Parathyroid adenoma (tissue), 2 donors: ENCODE measurements around the gene DNASE1L3.

Source experiments
- H2AFZ ChIP-seq: fragments of 300-600 bp; sonication (generic); one replicate; pipeline ENCODE4 v1.7.0; 2017; ENCODE audit warnings: antibody characterized with exemption, mild to moderate bottlenecking
- H3K27ac ChIP-seq: fragments of 300-600 bp; sonication (generic); one replicate; pipeline ENCODE4 v1.7.0; 2017
- H3K27me3 ChIP-seq: fragments of 300-600 bp; sonication (generic); one replicate; pipeline ENCODE4 v1.7.0; 2017; ENCODE audit warnings: low read length; ENCODE audit not compliant: control insufficient read depth, insufficient read depth
- H3K36me3 ChIP-seq: fragments of 300-600 bp; sonication (generic); one replicate; pipeline ENCODE4 v1.7.0; 2017; ENCODE audit warnings: low read length; ENCODE audit not compliant: control insufficient read depth, insufficient read depth
- H3K4me1 ChIP-seq: fragments of 300-600 bp; sonication (generic); one replicate; pipeline ENCODE4 v1.7.0; 2017; ENCODE audit warnings: control low read depth
- H3K4me2 ChIP-seq: fragments of 300-600 bp; sonication (generic); one replicate; pipeline ENCODE4 v1.7.0; 2017; ENCODE audit warnings: low read length
- H3K4me3 ChIP-seq: fragments of 300-600 bp; sonication (generic); one replicate; pipeline ENCODE4 v1.7.0; 2017; ENCODE audit warnings: low read depth, low read length
- H3K79me2 ChIP-seq: fragments of 300-600 bp; sonication (generic); one replicate; pipeline ENCODE4 v1.7.0; 2017; ENCODE audit warnings: control low read depth
- H3K9ac ChIP-seq: fragments of 300-600 bp; sonication (generic); one replicate; pipeline ENCODE4 v1.7.0; 2017; ENCODE audit warnings: mild to moderate bottlenecking
- H3K9me3 ChIP-seq: fragments of 300-600 bp; sonication (generic); one replicate; pipeline ENCODE4 v1.7.0; 2017; ENCODE audit warnings: low read length; ENCODE audit not compliant: control insufficient read depth
- TF ChIP-seq, protein P1 (sequence below): fragments of 300-600 bp; sonication (generic); IDR thresholded peaks from one replicate; pipeline ENCODE4 v1.7.0; 2017; ENCODE audit warnings: antibody characterized with exemption, mild to moderate bottlenecking
- donor health status: primary hyperparathyroidism.

Gene DNASE1L3

DNA sequence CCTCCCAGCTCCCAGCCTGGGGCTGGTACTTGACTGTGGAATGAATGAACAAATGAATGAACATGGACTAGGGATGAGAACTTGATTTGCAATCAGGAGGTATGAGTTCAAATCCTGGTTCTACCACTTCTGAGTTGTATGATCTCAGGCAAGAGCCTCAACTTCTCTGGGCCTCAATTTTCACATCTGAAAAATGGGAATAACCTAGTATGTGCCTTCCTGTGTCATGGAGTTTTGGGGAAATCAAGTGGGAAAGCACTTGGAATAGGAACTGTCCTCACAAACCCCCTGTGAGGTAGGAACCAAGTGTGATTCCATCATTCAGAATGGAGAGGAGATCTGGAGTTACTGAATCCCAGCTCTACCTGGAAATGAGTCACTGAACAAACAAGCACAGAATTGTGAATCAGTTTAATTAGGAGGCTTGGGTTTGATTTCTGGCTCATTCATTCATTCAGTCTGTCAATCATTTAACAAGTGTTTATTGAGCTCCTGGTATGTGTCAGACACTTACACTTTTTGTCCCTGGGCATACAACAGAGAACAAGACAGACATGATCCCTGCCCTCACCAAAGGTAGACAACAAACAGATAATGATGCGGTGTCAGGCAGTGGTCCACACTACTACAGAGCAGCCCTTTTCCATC, 29.7 kb downstream of the DNASE1L3 start:
- Histone ChIP-seq H3K4me2 (no peak overlapping the region), H3K27ac (no peak overlapping the region), H3K79me2 (no peaks in the 10 kb centered on the region), H3K9ac (no peak overlapping the region), H3K4me3 (no peak overlapping the region), H3K9me3 (no peaks in the 10 kb centered on the region), H3K27me3 (no peaks in the 10 kb centered on the region), H3K4me1 (peaks cover 7% of the 10 kb centered on the region), H3K36me3 (no peaks in the 10 kb centered on the region), H2AFZ (no peak overlapping the region)
- TF ChIP-seq, protein P1, sequence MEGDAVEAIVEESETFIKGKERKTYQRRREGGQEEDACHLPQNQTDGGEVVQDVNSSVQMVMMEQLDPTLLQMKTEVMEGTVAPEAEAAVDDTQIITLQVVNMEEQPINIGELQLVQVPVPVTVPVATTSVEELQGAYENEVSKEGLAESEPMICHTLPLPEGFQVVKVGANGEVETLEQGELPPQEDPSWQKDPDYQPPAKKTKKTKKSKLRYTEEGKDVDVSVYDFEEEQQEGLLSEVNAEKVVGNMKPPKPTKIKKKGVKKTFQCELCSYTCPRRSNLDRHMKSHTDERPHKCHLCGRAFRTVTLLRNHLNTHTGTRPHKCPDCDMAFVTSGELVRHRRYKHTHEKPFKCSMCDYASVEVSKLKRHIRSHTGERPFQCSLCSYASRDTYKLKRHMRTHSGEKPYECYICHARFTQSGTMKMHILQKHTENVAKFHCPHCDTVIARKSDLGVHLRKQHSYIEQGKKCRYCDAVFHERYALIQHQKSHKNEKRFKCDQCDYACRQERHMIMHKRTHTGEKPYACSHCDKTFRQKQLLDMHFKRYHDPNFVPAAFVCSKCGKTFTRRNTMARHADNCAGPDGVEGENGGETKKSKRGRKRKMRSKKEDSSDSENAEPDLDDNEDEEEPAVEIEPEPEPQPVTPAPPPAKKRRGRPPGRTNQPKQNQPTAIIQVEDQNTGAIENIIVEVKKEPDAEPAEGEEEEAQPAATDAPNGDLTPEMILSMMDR: no peak

DNA sequence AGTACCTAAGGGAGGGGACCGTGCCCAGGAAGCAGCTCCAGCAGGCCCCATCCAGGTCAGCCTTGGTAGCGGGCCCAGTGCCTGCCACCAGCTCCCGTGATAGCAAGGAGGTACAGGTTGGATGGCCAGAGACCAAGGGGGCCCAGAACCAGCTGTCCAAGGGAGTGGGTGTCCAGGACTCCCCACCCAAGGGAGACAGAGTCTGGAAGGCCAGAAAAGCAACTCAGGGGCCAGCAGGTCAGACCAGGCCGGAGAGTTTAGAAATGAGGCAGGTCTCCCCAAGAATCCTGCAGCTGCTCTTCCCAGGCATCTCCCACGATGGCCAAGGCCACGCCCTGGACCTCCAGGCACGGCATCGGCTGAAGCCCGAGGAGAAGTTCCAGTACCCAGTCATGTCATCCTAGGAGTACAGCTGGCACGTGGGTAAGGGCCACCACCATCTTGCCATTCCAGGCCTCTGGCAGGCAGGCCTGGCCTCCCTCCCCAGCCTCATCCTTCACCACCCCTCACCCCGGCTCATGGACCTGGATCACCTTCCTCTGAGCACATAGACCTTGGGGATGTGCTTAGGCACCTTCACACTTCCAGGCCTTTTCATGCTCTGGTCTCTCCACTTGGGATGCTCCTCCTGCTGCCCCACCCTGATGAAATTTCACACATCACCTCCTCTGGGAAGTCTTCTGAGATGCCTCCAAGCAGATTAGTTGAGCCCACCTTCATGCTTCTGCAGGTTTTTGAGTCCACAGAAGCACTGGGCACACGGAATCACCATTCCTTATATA, 30.5 kb downstream of the DNASE1L3 start:
- no peaks in the 10 kb centered on the region for H3K79me2 ChIP-seq
- H3K36me3 ChIP-seq: no peaks in the 10 kb centered on the region
- H3K9ac ChIP-seq: no peak overlapping the region
- peaks cover 15% of the 10 kb centered on the region for H3K4me1 ChIP-seq
- H3K9me3 ChIP-seq: no peaks in the 10 kb centered on the region
- H2AFZ ChIP-seq: no peak overlapping the region
- no peak overlapping the region for H3K27ac ChIP-seq
- H3K4me3 ChIP-seq: no peak overlapping the region
- TF ChIP-seq, protein P1: no peak
- H3K4me2 ChIP-seq: no peak overlapping the region
- no peaks in the 10 kb centered on the region for H3K27me3 ChIP-seq

DNA sequence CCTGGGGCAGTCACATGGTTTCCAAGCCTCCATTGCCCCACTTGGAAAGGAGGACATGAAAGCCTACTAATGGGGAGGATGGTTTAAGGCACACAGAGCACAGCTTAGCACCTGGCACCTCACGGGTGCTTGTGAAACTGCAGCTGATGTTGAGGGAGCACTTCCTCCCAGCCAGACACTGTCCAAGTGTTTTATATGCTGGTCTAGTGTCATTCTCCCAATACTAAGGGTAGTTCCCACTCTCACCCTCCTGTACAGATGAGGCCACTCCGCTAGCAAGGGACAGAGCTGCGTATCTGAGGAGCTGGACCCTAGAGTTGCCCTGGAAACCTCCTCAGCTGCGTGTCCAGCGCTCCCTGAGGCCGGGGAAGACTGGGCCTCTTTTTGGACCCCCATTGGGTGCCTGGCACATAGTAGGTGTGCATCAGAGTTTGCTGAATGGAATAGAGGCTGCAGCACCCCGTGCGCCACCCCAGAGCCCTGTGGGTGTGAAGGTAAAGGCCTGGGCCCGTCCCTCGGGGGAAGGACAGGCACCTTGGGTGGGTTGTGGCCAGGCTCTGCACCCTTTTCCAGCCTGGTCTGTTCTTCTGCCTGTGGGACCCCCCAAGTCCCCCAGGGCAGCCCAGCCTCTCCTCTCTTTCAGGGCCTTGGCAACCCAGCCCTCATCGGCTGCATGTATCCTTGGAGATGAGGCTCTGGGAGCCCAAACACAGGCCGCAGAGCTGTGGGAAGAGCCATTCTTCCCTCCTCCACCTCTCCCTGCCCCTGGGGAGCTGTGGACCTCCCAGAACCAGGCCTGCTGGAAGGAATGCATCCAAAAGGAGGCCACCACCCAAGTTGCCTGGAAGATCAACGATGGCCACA, 31.3 kb downstream of the DNASE1L3 start:
- Histone ChIP-seq H3K4me3 (no peak overlapping the region), H3K9ac (no peak overlapping the region), H3K4me1 (peaks cover 23% of the 10 kb centered on the region), H3K79me2 (no peaks in the 10 kb centered on the region), H3K27ac (no peak overlapping the region), H3K36me3 (no peaks in the 10 kb centered on the region), H2AFZ (no peak overlapping the region), H3K9me3 (no peaks in the 10 kb centered on the region), H3K4me2 (no peak overlapping the region), H3K27me3 (no peaks in the 10 kb centered on the region)
- TF ChIP-seq, protein P1: no peak

DNA sequence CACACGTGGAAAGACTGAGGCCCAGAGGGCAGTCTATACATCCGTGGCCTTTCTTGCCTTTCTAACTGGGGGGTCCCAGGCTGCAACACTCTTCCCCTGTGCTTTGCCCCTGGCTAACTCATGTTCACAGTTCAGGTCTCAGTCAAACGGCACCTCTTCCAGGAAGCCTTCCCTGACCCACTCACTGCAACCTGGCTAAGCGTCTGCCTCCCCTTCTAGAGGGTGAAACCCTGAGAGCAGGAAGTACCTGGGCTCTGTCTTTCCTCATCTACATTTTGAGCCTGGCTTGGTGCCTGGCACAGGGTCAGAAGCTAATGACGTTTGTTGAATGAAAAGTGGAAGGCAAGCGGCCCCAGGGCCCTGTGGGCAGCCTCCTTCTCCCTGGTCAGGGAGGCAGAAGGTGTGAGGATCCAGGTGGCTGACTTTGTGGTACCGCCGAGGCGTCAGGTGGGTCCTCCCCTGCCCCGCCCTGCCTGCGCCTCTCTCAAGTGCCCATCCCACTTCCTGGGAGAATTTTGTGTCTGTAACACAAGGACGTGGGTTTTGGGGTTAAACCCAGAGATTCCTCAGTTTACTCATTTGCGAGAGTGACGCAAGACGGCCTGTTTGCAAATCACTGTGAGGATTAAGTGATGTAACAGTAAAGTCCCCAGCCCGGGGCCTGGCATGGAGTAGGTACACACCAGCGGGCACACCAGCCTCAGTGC, 32.1 kb downstream of the DNASE1L3 start:
- no peak overlapping the region for H2AFZ ChIP-seq
- H3K79me2 ChIP-seq: no peaks in the 10 kb centered on the region
- H3K4me2 ChIP-seq: no peak overlapping the region
- peaks cover 29% of the 10 kb centered on the region for H3K4me1 ChIP-seq
- H3K9me3 ChIP-seq: no peaks in the 10 kb centered on the region
- no peaks in the 10 kb centered on the region for H3K27me3 ChIP-seq
- H3K9ac ChIP-seq: no peak overlapping the region
- H3K27ac ChIP-seq: no peak overlapping the region
- no peak overlapping the region for H3K4me3 ChIP-seq
- TF ChIP-seq, protein P1: no peak
- no peaks in the 10 kb centered on the region for H3K36me3 ChIP-seq
